ENCODE data around the gene TFR2.

- TF ChIP-seq ATF3 (IDR thresholded peaks at IDR 0.05) (no peak), POLR2A (IDR thresholded peaks at IDR 0.05; ENCODE audit: borderline replicate concordance, extremely low read depth, insufficient read depth, insufficient read length) (no peak)
Observed at GRCh38 chr7:100584683-100585510, 56.5 kb downstream of the TFR2 start.

Measured in HCT116 (cell line).